ENCODE measurements around the gene MAN2B2. TPM values are rescaled to one million over a fixed set of nuclear protein-coding genes. Genes with fewer than 3 reads are reported as not detected.

Gene MAN2B2
- total and polyA plus RNA-seq, 2 of the 4 experiments (the other 2 are of a cell fraction), result 13.4 to 34.1 TPM

GRCh38 chr4:6640292-6641163 is 65.5 kb downstream of the MAN2B2 start, which contains the start of gene MRFAP1:
MRFAP1 (plus strand) TSS chr4:6640685; CDS start chr4:6640863, 178 bp downstream.
- peak within 1 kb of the TSS; percentile 99 for H3K4me2 ChIP-seq (ENCODE audit: low read depth, low read length)
- peaks cover 10% of the 10 kb centered on the region for H3K4me1 ChIP-seq (ENCODE audit: control insufficient read depth, insufficient read depth, low read length)
- ChIA-PET POLR2A (ENCODE audit: unreplicated experiment) (interaction anchor here (0.6 to 0.8 kb wide), 3 partner anchors 17 to 636 kb away, joined by 4 to 6 read pairs (median 5); no protein-coding TSS in a partner anchor), CTCF (interaction anchor here (0.6 to 0.7 kb wide), 2 partner anchors 17 to 24 kb away, joined by 3 to 4 read pairs; no protein-coding TSS in a partner anchor)
- peak within 1 kb of the TSS; percentile 85 for H2AK9ac ChIP-seq (replicated peaks; ENCODE audit: low read depth, low read length, poor library complexity)
- DNase-seq, result peak; percentile 95
- H3K4ac ChIP-seq (ENCODE audit: low read depth, low read length), result peak within 1 kb of the TSS; percentile 92
- in situ Hi-C loops (cut with MboI; ENCODE audit: low sequenced_read_pairs) (no loop called here), intact Hi-C loops (cut with micrococcal nuclease) (loop anchor here (2.0 kb wide), 2 partner anchors 68 to 76 kb away; partner anchors contain the start of genes BLOC1S4 and MRFAP1L1), dilution Hi-C loops (cut with HindIII; ENCODE audit: low sequenced_read_pairs, unreplicated experiment) (no loop called here)
- H3K4me3 ChIP-seq (ENCODE audit: insufficient read depth, low read depth, low read length), result peak within 1 kb of the TSS; percentile 82
- peak within 1 kb of the TSS; percentile 98 for H3K56ac ChIP-seq (ENCODE audit: extremely low read depth, insufficient read depth, low read length)
- peak within 1 kb of the TSS; percentile 97 for H3K9ac ChIP-seq (ENCODE audit: low read depth, low read length)
- TF ChIP-seq ELK1 (IDR thresholded peaks at IDR 0.05; ENCODE audit: borderline replicate concordance, low read depth, low read length) (no peak), FOS (IDR thresholded peaks at IDR 0.05; ENCODE audit: low read depth, low read length) (no peak), POLR2A (IDR thresholded peaks at IDR 0.05; ENCODE audit: low read depth, low read length) (peak; percentile 92), MAZ (IDR thresholded peaks at IDR 0.05; ENCODE audit: borderline replicate concordance, low read depth, low read length) (peak; percentile 57; the same call in 1 of the 2 replicates), MXI1 (IDR thresholded peaks at IDR 0.05; ENCODE audit: borderline replicate concordance, low read depth, low read length) (no peak; the same call in 1 of the 2 replicates), RAD21 (IDR thresholded peaks at IDR 0.05; ENCODE audit: low read length) (no peak), USF2 (IDR thresholded peaks at IDR 0.05; ENCODE audit: low read depth, low read length) (no peak), CEBPB (IDR thresholded peaks at IDR 0.05; ENCODE audit: low read depth, low read length) (no peak), RCOR1 (IDR thresholded peaks at IDR 0.05; ENCODE audit: insufficient replicate concordance, low read length) (no peak), BHLHE40 (IDR thresholded peaks at IDR 0.05; ENCODE audit: low read depth, low read length) (peak; percentile 73)
- no peaks in the 10 kb centered on the region for H3K9me3 ChIP-seq (ENCODE audit: control insufficient read depth, insufficient read depth, low read length)
- peaks cover 35% of the 10 kb centered on the region for H4K20me1 ChIP-seq (ENCODE audit: insufficient read depth, low read length)
- peak; percentile 94 for ATAC-seq (ENCODE audit: low read depth)
- H4K91ac ChIP-seq (ENCODE audit: insufficient read depth, low read depth, low read length), result peak within 1 kb of the TSS; percentile 71
- peaks cover 13% of the 10 kb centered on the region for H3K9me1 ChIP-seq (ENCODE audit: insufficient read depth, low read length)
- H3K14ac ChIP-seq (replicated peaks; ENCODE audit: low read depth, low read length), result peak within 1 kb of the TSS; percentile 95
- H2BK120ac ChIP-seq (ENCODE audit: low read depth, low read length), result peak within 1 kb of the TSS; percentile 64
- H2BK15ac ChIP-seq (ENCODE audit: low read depth, low read length), result no peak within 1 kb of the TSS
- H4K5ac ChIP-seq (ENCODE audit: low read depth, low read length), result peak within 1 kb of the TSS; percentile 83
- peak within 1 kb of the TSS; percentile 98 for H3K23ac ChIP-seq (ENCODE audit: low read depth, low read length)
- H3K18ac ChIP-seq (ENCODE audit: low read depth, low read length), result peak within 1 kb of the TSS; percentile 75
- H3K27me3 ChIP-seq (ENCODE audit: control insufficient read depth, insufficient read depth, low read length), result no peaks in the 10 kb centered on the region
- peak within 1 kb of the TSS; percentile 98 for H2AFZ ChIP-seq (replicated peaks; ENCODE audit: low read length, poor library complexity)
- H2AK5ac ChIP-seq (ENCODE audit: low read depth, low read length), result peak within 1 kb of the TSS; percentile 82
- H3K27ac ChIP-seq (ENCODE audit: insufficient read depth, low read length), result peak within 1 kb of the TSS; percentile 91
- TSS peak; percentile 94 for BruUV-seq (replicated peaks)
- H3K36me3 ChIP-seq (ENCODE audit: control insufficient read depth, insufficient read depth, low read length), result peaks cover 13% of the 10 kb centered on the region
- H3K79me1 ChIP-seq (ENCODE audit: low read depth in 1 of 2, low read length in 2 of 2), result peaks cover 12 to 41% of the 10 kb centered on the region in 2 experiments
- H2BK20ac ChIP-seq (ENCODE audit: low read depth, low read length), result 0 out of 2 replicates have a peak within 1 kb of the TSS, but pooled peaks have one; percentile 13
- H2BK5ac ChIP-seq (ENCODE audit: low read depth, low read length, poor library complexity, severe bottlenecking), result peak within 1 kb of the TSS; percentile 81
- 2% methylated on average over 53 of the region's 90 CpGs; no CpG with 5 or more reads in 1 of the 2 experiments for WGBS, 2 experiments (ENCODE audit: extremely low coverage in 2 of 2, insufficient read length in 1 of 2)
- peak within 1 kb of the TSS; percentile 74 to 98 for H4K8ac ChIP-seq (ENCODE audit: low read depth in 2 of 2, low read length in 2 of 2)

All from IMR-90 (cell line).